H4 (cell line): ENCODE measurements around the gene STK24. TPM values are rescaled to one million over a fixed set of nuclear protein-coding genes. Genes with fewer than 3 reads are reported as not detected.

Source experiments
- DNase-seq: peaks from one replicate; pipeline ENCODE4 v3.0.0-alpha.2; 2015; ENCODE audit warnings: low spot score
- total RNA-seq: library from RNA; depleted of rRNA; stranded (reverse); fragments of >200 nt; shearing (Covaris generic); gene quantifications from 2 replicates; pipeline ENCODE4 v1.2.3, GENCODE V29; 2014

STK24 gene
- total RNA-seq, 1 experiment from 2014 or later, result 57.3 TPM

DNA sequence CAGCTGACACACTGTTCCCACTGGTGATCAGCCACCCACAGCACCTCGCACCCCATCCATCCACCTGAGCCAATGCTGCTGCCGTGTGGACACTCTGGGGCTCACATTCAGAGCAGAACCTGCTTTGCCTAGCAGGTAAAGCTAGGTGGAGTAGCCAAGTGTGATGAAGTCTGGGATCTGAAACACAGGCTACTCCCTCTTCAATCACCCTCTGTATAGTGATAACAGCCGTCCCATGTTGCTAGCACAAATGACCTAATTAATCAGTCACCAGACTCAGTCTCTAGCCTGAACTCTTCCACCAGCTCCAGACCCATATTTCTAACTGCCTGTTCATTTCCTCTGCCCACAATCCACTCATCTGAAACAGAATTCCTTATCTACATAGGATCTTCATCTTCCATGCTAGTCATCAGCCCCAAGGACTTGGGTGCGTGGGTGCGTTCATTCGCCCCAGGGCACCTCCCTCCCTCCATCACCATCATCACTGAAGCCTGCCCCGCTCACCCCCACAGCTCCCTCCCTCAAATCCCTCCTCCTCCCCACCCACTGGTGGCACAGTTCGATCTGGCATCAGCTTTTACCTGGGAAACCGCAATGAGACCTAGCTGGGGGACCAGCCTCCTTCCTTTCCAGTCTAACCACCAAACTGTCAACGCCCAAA is 19.8 kb downstream of the STK24 start:
- no peak for DNase-seq

DNA sequence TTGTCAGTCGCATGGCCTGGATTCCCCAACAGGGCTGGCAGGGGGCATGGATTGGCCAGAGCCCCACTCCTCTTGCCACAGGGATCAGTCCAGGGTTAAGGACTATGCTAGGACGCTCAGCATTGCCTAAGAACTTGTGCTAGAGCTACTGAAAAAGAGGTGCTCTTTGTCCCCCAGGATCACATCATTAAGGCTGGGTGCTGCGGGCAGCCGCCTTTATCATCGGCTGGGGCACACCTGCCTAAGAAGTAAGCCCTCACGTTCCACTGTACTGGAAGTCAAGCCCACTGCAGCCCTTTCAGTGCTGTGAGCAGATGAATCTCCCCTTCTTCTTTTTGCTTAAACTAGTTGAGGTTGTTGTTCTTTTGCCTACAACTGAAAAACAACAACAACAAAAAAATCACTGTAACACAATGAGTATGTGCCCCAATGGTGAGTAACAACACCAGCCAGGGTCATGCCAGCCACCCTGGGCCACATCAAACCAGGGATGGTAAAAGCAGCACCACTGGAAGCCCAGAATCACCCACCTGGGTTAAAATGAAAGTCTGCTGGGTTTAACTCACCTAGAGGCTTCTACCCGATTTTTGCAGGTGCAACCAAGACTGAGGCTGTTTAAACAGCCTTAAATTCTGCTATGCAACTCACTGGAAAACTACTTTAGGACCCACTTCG is 20.6 kb downstream of the STK24 start:
- DNase-seq, result no peak

DNA sequence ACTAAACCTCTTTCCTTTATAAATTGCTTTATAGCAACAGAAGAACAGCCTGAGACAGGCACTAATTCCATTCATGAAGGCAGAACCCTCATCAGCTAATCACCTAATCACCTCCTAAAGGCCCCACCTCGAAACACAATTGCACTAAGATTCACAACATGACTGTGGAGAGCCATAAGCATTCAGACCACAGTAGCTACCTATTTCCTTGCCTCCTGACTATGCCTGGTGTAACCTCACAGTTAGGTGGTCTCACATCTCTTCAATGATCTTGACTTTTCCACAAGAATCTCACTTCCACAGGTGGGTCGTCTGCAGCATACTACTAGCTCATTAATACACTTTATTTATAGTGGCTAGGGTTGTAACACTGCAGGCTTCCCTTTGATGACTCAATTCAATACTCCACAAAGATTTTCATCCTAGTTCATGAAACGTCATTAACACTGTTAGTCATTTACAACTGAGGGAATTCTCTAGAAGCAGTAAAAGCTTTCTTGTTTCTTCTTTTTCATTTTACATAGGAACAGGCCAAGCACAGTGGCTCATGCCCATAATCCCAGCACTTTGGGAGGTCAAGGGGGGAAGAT is 27.1 kb downstream of the STK24 start:
- no peak for DNase-seq

DNA sequence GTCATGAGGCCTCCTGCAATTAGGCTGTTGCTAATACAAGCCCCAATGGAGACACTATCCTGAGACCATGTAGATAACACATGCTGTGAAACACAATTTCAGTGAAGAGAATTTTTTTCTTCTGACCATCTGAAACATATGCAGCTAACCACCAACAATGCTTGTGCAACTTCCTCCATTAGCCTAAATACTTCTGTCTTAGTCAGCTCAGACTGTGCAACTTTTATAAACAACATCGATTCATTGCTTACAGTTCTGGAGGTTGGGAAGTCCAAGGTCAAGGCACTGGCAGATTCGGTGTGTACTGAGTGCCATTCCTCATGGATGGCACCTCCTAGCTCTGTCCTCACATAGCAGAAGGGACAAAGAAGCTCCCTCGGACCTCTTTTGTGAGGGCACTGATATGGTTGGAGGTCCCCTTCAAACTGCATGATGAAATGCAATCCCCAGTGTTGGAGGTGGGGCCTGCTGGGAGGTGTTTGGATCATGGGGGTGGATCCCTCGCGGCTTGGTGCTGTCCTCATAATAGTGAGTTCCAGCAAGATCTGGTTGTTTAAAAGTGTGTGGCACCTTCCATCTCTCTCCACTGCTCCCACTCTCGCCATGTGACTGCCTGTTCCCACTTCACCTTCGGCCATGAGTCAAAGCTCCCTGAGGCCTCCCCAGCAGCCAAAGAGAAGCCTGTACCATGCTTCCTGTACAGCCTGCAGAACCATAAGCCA is 27.7 kb downstream of the STK24 start:
- peak; percentile 75 for DNase-seq

DNA sequence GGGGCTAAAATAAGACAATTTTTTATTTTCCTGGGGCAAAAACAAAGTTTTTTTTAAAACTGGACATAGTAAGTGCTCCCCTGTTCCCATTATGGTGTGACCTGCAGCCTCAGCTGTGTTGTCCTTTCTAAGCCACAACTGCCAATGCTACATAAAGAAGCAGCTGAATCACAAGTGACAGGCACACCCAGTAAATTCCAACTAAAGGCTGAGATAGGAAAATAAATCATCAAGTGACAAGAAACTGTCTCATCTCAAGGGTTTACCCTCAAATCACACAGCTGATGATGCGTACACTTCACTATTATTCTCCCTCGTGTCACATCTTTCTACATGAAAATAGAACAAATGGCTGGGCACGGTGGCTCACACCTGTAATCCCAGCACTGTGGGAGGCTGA is 28.7 kb downstream of the STK24 start:
- DNase-seq, result no peak

DNA sequence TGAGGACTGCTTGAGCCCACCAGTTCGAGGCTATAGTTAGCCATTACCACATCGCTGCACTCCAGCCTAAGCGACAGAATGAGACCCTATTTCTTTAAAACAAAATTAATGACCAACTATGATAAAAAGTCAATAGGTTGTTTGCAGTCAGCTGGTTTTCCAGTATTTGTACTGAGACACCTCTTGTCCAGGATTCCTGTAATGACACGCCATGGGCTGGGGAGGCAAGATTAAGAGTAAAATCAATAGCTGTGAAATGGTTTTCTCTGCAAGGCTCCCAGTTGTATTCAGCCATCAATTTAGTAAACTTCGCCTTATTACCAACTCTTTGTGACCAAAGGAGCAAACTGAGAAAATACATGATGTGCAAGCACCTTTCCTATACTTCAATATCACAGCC is 29.5 kb downstream of the STK24 start:
- no peak for DNase-seq

DNA sequence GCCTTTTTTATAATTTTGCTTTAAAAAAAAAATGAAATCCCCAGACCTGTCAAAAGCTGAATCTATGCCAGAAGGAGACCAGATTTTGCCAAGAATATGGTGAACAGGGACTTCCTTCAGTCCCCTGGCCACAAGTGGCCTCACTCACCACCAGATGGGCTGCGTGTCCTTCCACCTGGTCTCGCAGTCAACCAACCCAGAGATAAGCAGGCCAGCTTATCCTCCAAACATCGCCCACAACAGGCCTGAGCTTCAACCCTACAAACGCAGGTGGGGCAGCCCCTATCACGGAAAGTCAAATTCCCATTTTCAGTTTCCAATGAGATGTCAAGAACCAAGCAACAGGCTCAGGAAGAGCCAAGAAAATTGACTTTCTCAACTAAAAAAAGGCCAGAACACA is 30.5 kb downstream of the STK24 start:
- no peak for DNase-seq

DNA sequence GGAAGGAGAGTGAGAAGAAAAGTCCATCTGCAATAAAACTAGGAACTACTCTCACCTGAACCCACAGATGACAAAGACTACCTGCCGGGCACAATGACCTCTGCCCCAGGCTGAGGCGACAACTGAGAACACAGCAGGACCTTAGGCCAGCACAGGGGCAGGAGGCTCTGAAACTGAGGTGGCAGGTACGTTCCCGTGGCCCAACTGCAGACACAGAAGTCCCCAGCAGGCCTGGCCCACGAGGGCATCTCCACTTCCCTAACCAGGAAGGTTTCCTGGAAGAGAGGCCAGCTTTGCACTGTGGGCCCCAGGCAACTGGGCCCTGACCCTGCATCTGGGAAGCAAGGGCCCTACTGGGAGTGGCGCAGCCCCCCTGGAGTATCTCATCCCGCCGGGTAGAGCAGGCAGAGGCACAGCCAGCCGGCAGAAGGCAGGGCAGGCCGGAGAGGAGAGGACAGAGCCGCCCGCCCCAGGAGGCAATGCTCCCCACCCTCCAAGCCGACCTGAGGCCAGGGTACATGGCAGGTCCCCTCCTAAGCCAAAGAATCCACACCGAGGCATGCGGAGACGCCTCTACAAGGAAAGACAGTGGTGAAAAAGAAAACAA is 32.7 kb downstream of the STK24 start:
- DNase-seq, result no peak

DNA sequence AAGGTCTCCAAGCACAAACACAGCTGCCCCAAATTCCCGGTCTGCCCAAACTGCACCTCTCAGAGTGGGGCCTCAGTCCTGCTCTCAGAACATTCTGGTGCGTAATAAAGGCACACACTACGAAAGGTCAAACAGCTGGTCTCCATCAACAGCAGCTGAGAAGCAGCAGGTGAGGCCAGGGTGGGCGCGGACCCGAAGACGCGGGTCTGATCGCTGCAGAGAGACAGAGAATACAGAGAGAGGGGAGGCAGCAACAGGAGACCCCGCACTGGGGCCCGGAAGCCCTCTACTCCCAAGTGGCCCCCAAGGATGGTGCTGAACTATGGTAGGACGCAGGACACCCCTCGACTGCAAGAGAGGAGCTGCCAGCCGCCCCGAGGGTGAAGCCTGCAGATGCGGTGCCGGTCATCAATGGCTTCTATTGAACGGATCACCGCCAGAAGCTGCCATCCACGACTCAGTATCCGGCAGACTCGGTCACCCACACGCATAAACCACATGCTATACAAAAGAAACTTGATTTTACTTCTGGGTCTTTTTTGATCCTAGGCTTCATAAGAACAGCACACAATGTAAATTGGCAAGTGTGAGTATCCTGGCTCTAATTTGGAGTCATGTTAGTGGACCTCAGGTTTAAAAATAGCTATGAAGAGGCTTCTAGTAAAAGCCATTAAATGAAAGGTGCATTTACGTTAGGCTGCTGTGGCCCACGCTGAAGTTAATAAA is 33.4 kb downstream of the STK24 start:
- DNase-seq, result no peak

DNA sequence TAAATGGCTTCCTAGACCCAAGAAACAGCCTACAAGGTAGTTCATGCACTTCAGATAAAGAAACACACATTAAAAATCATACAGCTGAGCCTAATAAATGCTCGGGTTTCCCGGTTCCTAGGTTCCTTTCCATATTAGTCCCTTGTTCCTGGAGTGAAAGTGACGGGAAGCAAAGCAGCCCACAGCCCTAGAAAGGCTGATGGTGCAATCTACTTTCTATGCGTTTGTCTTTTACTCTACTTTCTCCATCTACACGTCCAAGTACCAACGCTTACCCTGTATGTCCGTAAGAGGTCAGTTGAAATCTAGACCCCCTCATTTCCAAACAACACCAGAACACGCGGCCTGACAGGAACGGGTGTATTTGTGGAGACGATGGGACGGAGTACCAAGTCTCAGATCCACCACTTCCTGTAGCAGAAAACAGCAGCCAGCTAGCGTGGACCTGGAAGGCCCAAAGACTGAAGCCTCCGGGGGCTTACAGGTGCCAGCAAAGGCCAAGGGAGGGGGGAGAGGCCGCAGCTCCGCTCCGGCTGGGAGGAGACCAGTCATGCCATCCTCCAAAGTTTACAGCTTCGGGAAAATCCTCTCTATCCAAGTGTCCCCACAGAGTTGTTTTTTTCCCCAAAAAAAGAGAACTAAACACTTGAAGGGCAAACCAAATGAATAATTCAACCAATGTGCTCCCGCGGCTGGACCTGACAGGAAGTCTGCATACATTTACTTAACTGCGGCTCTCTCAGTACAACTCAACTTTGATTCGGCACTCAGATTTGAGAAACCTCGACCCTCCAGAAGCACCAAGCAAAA is 34.1 kb downstream of the STK24 start:
- no peak for DNase-seq

DNA sequence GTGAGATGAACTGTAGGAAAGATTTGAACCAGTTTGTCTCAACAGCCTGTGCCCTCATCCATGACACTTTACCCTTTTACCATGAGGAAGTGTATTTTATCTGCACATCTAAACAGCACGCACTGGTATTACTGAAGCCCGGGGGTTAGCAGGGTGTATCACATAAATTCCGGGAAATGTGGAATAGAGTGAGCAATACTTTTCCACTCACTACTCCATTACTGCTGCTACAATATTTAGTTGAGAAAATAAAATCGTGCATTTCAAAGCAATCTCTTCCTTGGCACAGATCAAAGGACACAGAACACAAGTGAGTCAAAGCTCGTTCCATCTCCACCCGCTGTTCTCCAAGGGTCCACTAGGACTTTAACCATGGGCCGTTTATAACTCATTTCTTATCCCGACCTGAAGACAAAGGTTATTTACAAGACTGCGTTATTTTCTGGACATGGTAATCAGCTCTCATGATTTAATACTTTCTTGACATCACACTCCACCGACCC is 35.2 kb downstream of the STK24 start:
- no peak for DNase-seq

DNA sequence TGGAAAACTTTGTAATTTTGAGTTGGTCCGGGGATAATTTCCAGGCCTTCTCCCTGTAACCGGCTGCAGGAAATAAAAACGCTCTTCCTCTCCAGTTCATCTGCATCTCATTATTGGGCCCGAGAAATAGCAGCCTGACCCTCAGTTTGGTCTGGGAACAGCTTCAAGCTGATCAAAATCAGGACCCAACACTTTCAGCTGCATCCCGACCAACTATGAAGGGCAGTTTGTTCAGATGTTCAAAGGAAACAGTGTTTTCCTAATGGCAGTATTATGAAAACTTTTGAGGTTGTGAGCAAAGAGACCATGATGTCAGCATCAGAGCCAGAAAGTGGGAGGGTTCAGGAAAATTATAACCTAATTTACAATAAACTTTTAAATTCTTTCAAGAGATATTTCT is 35.7 kb downstream of the STK24 start:
- DNase-seq, result no peak

DNA sequence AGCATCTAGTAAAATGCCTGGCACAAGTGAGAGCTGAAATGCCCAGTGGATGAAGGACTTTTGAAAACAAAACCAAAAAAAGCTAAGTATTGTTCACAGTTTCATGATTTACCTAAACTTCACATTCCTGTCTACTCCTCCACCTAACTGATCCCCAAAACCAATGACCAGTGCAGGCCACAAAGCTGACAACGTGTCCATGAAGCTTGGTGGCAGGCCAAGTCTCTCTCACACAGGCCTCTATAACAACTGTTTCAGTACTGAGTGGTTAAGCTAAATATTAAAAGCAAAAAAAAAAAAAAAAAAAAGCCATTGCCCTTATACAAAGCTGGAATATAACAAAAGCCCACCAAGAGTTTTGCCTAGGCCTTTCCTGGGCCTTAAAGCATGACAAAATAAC is 36.4 kb downstream of the STK24 start:
- DNase-seq, result no peak

DNA sequence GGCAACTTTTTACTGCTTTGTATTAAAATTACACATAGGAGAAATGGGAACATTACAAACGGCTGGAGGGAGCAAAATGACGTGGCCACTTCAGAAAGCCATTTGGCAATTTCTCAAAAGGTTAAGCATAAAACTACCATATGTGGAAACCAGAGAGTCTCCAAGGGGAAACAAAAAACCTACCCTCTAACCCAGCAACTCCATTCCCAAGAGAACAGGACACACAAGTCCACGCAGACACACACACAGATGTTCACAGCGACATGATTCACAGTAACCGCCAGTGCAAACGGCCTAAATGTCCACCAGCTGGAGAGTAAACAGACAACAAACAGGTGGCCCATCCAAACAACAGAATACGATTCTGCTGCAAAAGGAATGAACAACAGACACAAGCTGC is 37.2 kb downstream of the STK24 start:
- DNase-seq, result no peak

DNA sequence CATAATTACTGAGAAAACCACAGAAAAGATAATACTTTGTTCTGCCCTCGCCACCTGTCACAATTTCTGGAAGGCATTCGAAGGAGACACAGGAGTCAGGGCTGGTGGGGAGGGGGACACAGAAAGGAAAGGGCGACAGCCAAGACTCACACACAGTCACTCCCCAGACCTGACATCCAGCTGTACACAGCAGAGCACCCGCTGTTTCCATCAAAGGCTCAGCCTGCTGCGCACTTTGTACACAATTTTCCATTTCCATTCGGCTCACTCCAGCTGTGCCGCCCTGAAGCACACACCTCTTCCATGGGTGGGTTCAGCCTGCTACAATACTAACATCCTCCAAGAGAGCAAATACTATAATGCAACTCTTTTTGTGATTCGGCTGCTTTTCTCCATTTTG is 38.0 kb downstream of the STK24 start:
- no peak for DNase-seq

DNA sequence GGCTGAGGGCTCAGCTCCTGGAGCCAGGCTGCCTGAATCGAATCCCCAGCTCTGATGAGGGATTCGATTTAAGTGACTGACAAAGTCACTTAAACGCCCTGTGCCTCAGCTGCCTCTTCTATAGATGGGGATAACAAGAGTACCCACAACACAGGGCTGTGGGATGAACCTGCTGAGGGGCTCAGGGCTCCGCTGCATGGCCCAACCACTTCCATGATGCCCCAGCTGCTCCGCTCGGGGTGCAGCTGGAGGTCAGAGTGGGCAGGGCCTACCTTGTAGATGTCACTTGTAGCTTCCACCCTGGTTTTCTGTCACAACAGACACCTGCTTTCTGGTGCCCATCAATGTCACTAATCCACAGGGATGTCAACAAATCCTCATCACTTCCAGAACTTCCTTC is 39.2 kb downstream of the STK24 start:
- DNase-seq, result no peak

DNA sequence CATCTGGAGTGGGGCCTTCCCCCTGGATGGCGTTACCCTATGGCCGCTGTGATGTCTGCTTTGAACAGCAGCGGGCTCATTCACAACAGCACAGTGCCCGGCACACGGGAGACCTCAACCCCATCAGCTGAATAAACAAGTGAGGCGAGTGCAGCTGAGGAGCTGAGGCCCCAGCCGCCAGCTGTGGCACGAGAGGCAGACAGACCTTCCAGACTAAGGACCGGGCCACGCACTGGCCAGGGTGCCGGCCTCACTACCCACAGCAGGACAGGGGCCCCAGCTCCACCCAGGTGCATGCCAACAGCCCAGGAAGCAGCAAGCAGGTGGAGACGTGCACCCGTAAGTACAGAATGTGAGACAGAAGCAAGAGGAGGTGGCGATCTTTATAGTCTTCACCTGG is 39.6 kb downstream of the STK24 start:
- DNase-seq, result no peak

DNA sequence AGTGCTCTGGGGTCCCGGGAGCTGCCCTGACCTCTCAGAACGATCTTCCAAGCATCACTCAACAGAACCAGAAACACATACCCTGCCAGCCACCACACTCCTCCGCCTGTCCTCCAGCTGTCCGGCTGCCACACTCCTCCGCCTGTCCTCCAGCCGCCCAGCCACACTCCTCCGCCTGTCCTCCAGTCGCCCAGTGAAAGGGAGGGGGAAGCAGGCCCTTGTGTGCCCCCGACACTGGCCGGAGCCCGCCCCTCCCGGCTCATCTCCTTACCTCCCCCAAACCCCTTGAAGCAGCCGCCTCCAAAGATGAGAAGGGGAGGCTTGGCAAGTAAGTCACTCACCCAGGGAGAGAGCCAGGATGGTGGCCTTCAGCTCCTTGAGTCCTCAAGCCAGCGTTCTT is 40.2 kb downstream of the STK24 start:
- no peak for DNase-seq

DNA sequence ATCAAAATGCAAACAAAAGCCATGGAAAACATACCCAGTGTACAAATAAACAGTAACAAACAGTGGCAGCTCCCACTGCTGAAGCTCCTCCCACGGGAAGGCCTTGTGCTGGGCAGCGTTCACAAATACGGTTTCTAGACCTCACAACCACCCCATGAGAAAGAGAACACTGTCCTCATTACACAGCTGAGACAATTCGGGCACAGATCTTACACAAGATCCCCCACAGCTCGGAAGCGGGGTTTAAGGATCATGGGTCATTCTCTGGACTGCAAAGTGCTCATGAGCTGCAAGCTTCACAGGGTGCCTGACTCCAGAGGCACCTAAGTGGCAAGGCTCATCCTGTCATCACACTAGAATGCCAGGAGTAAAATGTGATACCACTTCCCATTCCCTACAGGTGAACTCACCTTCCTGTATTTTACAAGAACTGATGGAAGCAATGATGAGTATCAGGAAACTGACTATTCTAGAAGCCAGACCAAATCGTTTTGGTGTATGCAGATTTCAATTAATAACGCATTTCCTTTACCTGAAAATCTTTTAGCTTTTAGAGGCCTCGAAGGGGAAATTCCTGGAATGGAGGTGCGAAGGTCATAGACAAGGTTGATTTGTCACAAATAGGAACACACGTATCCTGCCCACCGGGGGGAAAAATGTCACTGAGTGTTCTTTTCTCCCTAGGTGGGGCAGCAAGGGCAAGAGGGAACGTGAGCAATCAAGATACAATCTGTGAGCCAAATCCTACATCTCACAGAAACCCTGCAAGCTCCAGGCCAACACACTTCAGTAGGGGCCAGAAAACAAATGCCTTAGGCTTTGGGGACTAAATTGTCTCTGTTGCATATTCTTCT is 41.2 kb downstream of the STK24 start:
- no peak for DNase-seq

DNA sequence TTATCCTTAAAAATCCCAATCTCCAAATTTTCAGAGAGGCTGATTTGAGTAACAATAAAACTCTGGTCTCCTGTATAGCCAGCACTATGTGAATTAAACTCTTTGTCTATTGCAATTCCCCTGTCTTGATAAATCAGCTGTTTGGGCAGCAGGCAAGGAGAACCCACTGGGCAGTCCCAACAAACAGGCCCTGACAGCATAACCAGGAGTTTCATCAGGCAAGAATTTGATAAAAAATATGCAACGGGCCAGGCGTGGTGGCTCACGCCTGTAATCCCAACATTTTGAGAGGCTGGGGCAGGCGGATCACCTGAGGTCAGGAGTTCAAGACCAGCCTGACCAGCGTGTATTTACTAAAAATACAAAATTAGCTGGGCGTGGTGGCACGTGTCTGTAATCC is 42.1 kb downstream of the STK24 start:
- no peak for DNase-seq
